Ovary (tissue), 9 donors: Measurements from ENCODE around the gene VAMP1. TPM values are rescaled to one million over a fixed set of nuclear protein-coding genes. Genes with fewer than 3 reads are reported as not detected.

Experiments
- DNase-seq, 5 donors: peaks; one replicate each; pipeline ENCODE4 v3.0.0-alpha.2; 2019 to 2020
- H3K27ac ChIP-seq, 2 donors: fragments of 200-600 bp; one replicate each; pipeline versions ENCODE4 v1.5.1 to v1.8.0; 2019 to 2022
- H3K27me3 ChIP-seq: fragments of 200-600 bp; one replicate; pipeline ENCODE4 v1.8.0; 2022
- H3K36me3 ChIP-seq: fragments of 200-600 bp; sonication (generic); one replicate; pipeline ENCODE4 v1.5.1; 2019
- H3K4me1 ChIP-seq: one replicate; pipeline ENCODE4 v1.8.1; 2013; ENCODE audit warnings: mild to moderate bottlenecking, moderate library complexity; ENCODE audit not compliant: insufficient read depth
- H3K4me3 ChIP-seq: fragments of 200-600 bp; sonication (generic); one replicate; pipeline ENCODE4 v1.5.1; 2017
- H3K9me3 ChIP-seq, 2 donors: fragments of 200-600 bp in 1 of 2; sonication (generic) in 1 of 2; one replicate each; pipeline versions ENCODE4 v1.5.1 to v1.8.1; 2013 to 2019; ENCODE audit warnings: mild to moderate bottlenecking in 1 of 2, moderate library complexity in 1 of 2
- EP300 ChIP-seq: sonication (generic); formaldehyde crosslinking; IDR thresholded peaks from one replicate; pipeline ENCODE4 v1.6.1; 2017; ENCODE audit warnings: antibody characterized with exemption
- POLR2A ChIP-seq: fragments of 450-650 bp; IDR thresholded peaks from one replicate; pipeline ENCODE4 v1.6.1; 2017; ENCODE audit warnings: antibody characterized with exemption, mild to moderate bottlenecking, moderate library complexity
- WGBS, 3 donors: extraction: QIAGEN DNeasy Blood & Tissue Kit in 1 of 3; methylation state at CpG; one replicate each; pipeline versions ENCODE4 v1.1.5 to v1.1.7; 2013 to 2017; 5-methylcytosine and 5-hydroxymethylcytosine counted together
- intact Hi-C, 4 donors: fragments of 100-400 bp; cut with DNase I; formaldehyde crosslinking; loops; one replicate each; pipeline versions ENCODE4 v1.11.0 to v1.15.1; 2022 to 2023
- polyA plus RNA-seq, 2 donors: library from polyadenylated mRNA; stranded (reverse); fragments of 200-250 nt in 1 of 2; fragments of 350-450 nt in 1 of 2; fragmentation: Illumina TruSeq in 1 of 2; extraction: RNeasy Lipid Tissue Mini Kit (QIAGEN cat#74804) in 1 of 2; gene quantifications; one replicate each; pipeline ENCODE4 v1.2.3, GENCODE V29; 2013 to 2014
- total RNA-seq, 7 donors: library from RNA; depleted of rRNA in 2 of 7; stranded (reverse); fragments of >200 nt in 2 of 7; fragmentation: NEBNext Ultra II Directional in 3 of 7; extraction: Animal tissue kit (Norgen Biotek cat#: 25700) in 3 of 7; gene quantifications; one replicate each; pipeline versions ENCODE4 v1.1.0 to v1.2.4, GENCODE V29; 2016 to 2023
- TF ChIP-seq, protein P1 (sequence below), 3 donors: fragments of 450-650 bp in 2 of 3; fragments of 200-600 bp in 1 of 3; IDR thresholded peaks; one replicate each; pipeline versions ENCODE4 v1.5.1 to v1.8.0; 2016 to 2022; ENCODE audit warnings: antibody characterized with exemption in 3 of 3, mild to moderate bottlenecking in 1 of 3
- donor health status: DM: no; HTN: no; CAD: no; lungs with moderate emphysema.
- donor health status: DM: no; HTN: no; CAD: no.
- donor health status: Bipolar disorder and iron deficiency.
- donor health status: DM: yes; HTN: yes; CAD: no.
- donor health status: DM: no; HTN: no; CAD: no.
- donor health status: DM: yes; HTN: yes; CAD: no.

The VAMP1 gene
- total and polyA plus RNA-seq, 9 donors, result 2.5 to 11.9 (median 5.8) TPM

- no peak overlapping the region for H3K27ac ChIP-seq
- no peaks in the 10 kb centered on the region for H3K27me3 ChIP-seq
- H3K36me3 ChIP-seq, result no peaks in the 10 kb centered on the region
- H3K9me3 ChIP-seq, result no peaks in the 10 kb centered on the region
- TF ChIP-seq EP300, result no peak
- TF ChIP-seq, protein P1, sequence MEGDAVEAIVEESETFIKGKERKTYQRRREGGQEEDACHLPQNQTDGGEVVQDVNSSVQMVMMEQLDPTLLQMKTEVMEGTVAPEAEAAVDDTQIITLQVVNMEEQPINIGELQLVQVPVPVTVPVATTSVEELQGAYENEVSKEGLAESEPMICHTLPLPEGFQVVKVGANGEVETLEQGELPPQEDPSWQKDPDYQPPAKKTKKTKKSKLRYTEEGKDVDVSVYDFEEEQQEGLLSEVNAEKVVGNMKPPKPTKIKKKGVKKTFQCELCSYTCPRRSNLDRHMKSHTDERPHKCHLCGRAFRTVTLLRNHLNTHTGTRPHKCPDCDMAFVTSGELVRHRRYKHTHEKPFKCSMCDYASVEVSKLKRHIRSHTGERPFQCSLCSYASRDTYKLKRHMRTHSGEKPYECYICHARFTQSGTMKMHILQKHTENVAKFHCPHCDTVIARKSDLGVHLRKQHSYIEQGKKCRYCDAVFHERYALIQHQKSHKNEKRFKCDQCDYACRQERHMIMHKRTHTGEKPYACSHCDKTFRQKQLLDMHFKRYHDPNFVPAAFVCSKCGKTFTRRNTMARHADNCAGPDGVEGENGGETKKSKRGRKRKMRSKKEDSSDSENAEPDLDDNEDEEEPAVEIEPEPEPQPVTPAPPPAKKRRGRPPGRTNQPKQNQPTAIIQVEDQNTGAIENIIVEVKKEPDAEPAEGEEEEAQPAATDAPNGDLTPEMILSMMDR (IDR thresholded peaks at IDR 0.05), result no peak
- no peak for TF ChIP-seq POLR2A
- WGBS, 3 donors, result 87 to 90% (median 90%) methylated on average over 14 of the region's 14 CpGs
- no peak overlapping the region for H3K4me3 ChIP-seq
- no peaks in the 10 kb centered on the region for H3K4me1 ChIP-seq
- DNase-seq, result no peak
- intact Hi-C loops, result loop anchor here (5.0 to 10.0 kb wide), 3 partner anchors 40 to 138 kb away; no protein-coding TSS in a partner anchor
Observed at GRCh38 chr12:6462234-6462995, 8.1 kb downstream of the VAMP1 start.

- no peaks in the 10 kb centered on the region for H3K9me3 ChIP-seq
- TF ChIP-seq POLR2A (no peak), EP300 (no peak)
- TF ChIP-seq, protein P1 (IDR thresholded peaks at IDR 0.05), result no peak
- no peaks in the 10 kb centered on the region for H3K27me3 ChIP-seq
- WGBS, 3 donors, result 81 to 83% (median 82%) methylated on average over 15 of the region's 15 CpGs
- H3K4me1 ChIP-seq, result no peaks in the 10 kb centered on the region
- no peak for DNase-seq
- H3K36me3 ChIP-seq, result no peaks in the 10 kb centered on the region
- H3K27ac ChIP-seq, result no peak overlapping the region
- H3K4me3 ChIP-seq, result no peak overlapping the region
- intact Hi-C loops, result loop anchor here (5.0 to 10.0 kb wide), 3 partner anchors 39 to 137 kb away; no protein-coding TSS in a partner anchor
Observed at GRCh38 chr12:6461401-6462233, 8.9 kb downstream of the VAMP1 start.

GRCh38 chr12:6460751-6461371 is 9.6 kb downstream of the VAMP1 start:
- TF ChIP-seq EP300 (no peak), POLR2A (no peak)
- TF ChIP-seq, protein P1 (IDR thresholded peaks at IDR 0.05), result no peak
- Histone ChIP-seq H3K9me3 (no peaks in the 10 kb centered on the region), H3K27me3 (no peaks in the 10 kb centered on the region), H3K4me1 (no peaks in the 10 kb centered on the region), H3K36me3 (no peaks in the 10 kb centered on the region), H3K27ac (no peak overlapping the region), H3K4me3 (no peak overlapping the region)
- intact Hi-C loops, result loop anchor here (5.0 to 10.0 kb wide), 3 partner anchors 39 to 136 kb away; no protein-coding TSS in a partner anchor
- WGBS, 3 donors, result 83 to 89% (median 84%) methylated on average over 10 of the region's 10 CpGs
- no peak for DNase-seq

DNA sequence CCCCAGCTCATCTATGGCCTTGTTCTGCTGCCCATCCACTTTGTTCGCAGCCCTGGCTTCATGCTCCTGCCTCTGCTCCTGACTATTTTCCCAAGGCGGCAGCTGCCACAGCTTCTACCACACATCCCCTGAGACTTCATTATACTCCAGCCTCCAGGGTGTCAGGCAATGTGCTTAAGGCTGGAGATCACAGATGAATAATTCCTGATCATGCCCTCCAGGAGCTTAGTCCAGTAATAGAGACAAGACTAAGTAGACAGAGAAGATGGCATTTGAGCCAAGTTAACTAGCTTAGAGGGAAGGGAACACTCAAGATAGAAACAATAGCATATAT is 11.5 kb downstream of the VAMP1 start:
- TF ChIP-seq EP300 (no peak), POLR2A (no peak)
- Histone ChIP-seq H3K27me3 (no peaks in the 10 kb centered on the region), H3K4me3 (no peak overlapping the region), H3K27ac (no peak overlapping the region), H3K9me3 (no peaks in the 10 kb centered on the region), H3K36me3 (no peaks in the 10 kb centered on the region), H3K4me1 (no peaks in the 10 kb centered on the region)
- 92 to 96% (median 95%) methylated on average over 2 of the region's 2 CpGs for WGBS, 3 donors
- no peak for DNase-seq
- intact Hi-C loops, result no loop called here
